Stimulated activated CD8-positive, alpha-beta memory T cell treated with anti-CD3 and anti-CD28 coated beads, Interleukin-12 subunit alpha, Interleukin-12 subunit beta, amount 100 ng/mL, for 24 hours (primary cell): Measurements from ENCODE around the gene KMT2D.
"Not testable (repeated sequence)": the region's sequence is repeated elsewhere in the genome, so short reads cannot be mapped to it uniquely, and the experiment has no call there.

Source experiments
- DNase-seq: peaks from one replicate; pipeline ENCODE4 v3.0.0-alpha.2; 2020; ENCODE audit errors: extremely low read depth

Gene KMT2D

GRCh38 chr12:49088150-49088931 is 27.7 kb upstream of the KMT2D start:
- peak; percentile 52 for DNase-seq

- DNase-seq, result no peak
These were observed 25.5 kb upstream of the KMT2D start for GRCh38 chr12:49086116-49086515.

- DNase-seq, result no peak
These were observed 23.8 kb upstream of the KMT2D start for GRCh38 chr12:49084438-49084837.

GRCh38 chr12:49079793-49080192 is 19.2 kb upstream of the KMT2D start:
- no peak for DNase-seq

GRCh38 chr12:49070971-49071370 is 10.4 kb upstream of the KMT2D start:
- no peak for DNase-seq

GRCh38 chr12:49069507-49070346 is 9.1 kb upstream of the KMT2D start, which contains the start of gene RHEBL1:
RHEBL1 (minus strand) TSS chr12:49069979; CDS start chr12:49069785, 194 bp downstream.
- DNase-seq, result peak; percentile 94

- no peak for DNase-seq
These were observed 8.4 kb upstream of the KMT2D start for GRCh38 chr12:49068879-49069506.

- DNase-seq, result no peak
These were observed 5.5 kb upstream of the KMT2D start for GRCh38 chr12:49066120-49066519.

GRCh38 chr12:49064767-49065152 is 4.2 kb upstream of the KMT2D start:
- no peak for DNase-seq

- DNase-seq, result not testable (repeated sequence)
These were observed 1.3 kb upstream of the KMT2D start for GRCh38 chr12:49061916-49062315.

GRCh38 chr12:49061157-49061650 is 610 bp upstream of the KMT2D start:
- DNase-seq, result no peak

GRCh38 chr12:49059299-49060171 is 1.1 kb downstream of the KMT2D start:
- DNase-seq, result no peak

GRCh38 chr12:49059045-49059298 is 1.6 kb downstream of the KMT2D start:
- DNase-seq, result no peak

- DNase-seq, result no peak
These were observed 2.1 kb downstream of the KMT2D start for GRCh38 chr12:49058366-49059044.

- DNase-seq, result no peak
These were observed 2.7 kb downstream of the KMT2D start for GRCh38 chr12:49057888-49058287.

- no peak for DNase-seq
These were observed 4.4 kb downstream of the KMT2D start for GRCh38 chr12:49055978-49056754.

- DNase-seq, result no peak
These were observed 5.5 kb downstream of the KMT2D start for GRCh38 chr12:49055092-49055491.

- DNase-seq, result no peak
These were observed 6.1 kb downstream of the KMT2D start for GRCh38 chr12:49054524-49054923.

- DNase-seq, result no peak
These were observed 6.5 kb downstream of the KMT2D start for GRCh38 chr12:49054096-49054495.
